B cell (primary cell): Measurements from ENCODE around the gene HSH2D. TPM values are rescaled to one million over a fixed set of nuclear protein-coding genes. Genes with fewer than 3 reads are reported as not detected.

Experiments
- ATAC-seq: fragments of 200-7000 bp; cut with Tn5 transposase; one replicate; pipeline ENCODE4 v1.10.0; 2021; ENCODE audit warnings: low read depth, mild to moderate bottlenecking, moderate number of reproducible peaks, moderate library complexity
- CTCF ChIA-PET: fragments of 350-600 bp; sonication (Branson Sonifier 250); formaldehyde crosslinking; loops from one replicate; lab custom pipeline; 2021; ENCODE audit warnings: antibody characterized with exemption, inconsistent platforms; lab: Charles Lee
- POLR2A ChIA-PET: fragments of 350-600 bp; sonication (Branson Sonifier 250); formaldehyde crosslinking; loops from one replicate; lab custom pipeline; 2021; ENCODE audit warnings: antibody characterized with exemption; lab: Charles Lee
- DNase-seq: peaks from one replicate; pipeline ENCODE4 v3.0.0; 2013
- H2AFZ ChIP-seq: 2 replicates; pipeline ENCODE4 v1.6.1; 2012; ENCODE audit warnings: mild to moderate bottlenecking, low read depth, low read length; ENCODE audit not compliant: insufficient read depth, poor library complexity, severe bottlenecking
- H3K27ac ChIP-seq, 2 donors: 1 replicate in 1 of 2; 2 replicates in 1 of 2; pipeline ENCODE4 v1.5.1; 2012 to 2013; ENCODE audit warnings: low read length in 2 of 2, mild to moderate bottlenecking in 2 of 2, moderate library complexity in 1 of 2
- H3K27me3 ChIP-seq, 4 experiments: fragments of 200-600 bp in 1 of 4; sonication (generic) in 1 of 4; replicated peaks in 1 of 4; 1 replicate in 2 of 4; 2 replicates in 2 of 4; pipeline versions ENCODE4 v1.6.1 to v1.7.0; 2013 to 2016; ENCODE audit warnings: low read length in 3 of 4, mild to moderate bottlenecking in 2 of 4, mixed read lengths in 1 of 4, moderate library complexity in 1 of 4; ENCODE audit not compliant: insufficient read depth in 4 of 4, control insufficient read depth in 3 of 4; ENCODE audit errors: control extremely low read depth in 1 of 4
- H3K36me3 ChIP-seq, 2 experiments: replicated peaks in 1 of 2; 1 replicate in 1 of 2; 2 replicates in 1 of 2; pipeline versions ENCODE4 v1.6.1 to v1.7.1; 2013; ENCODE audit warnings: low read length in 1 of 2; ENCODE audit not compliant: insufficient read depth in 2 of 2, control insufficient read depth in 1 of 2; ENCODE audit errors: control extremely low read depth in 1 of 2, extremely low read depth in 1 of 2
- H3K4me1 ChIP-seq, 2 donors: fragments of 200-600 bp in 1 of 2; sonication (generic) in 1 of 2; 1 replicate in 1 of 2; 2 replicates in 1 of 2; pipeline versions ENCODE4 v1.5.1 to v1.6.1; 2013 to 2017; ENCODE audit warnings: low read length in 2 of 2; ENCODE audit not compliant: control insufficient read depth in 2 of 2, insufficient read depth in 2 of 2
- H3K4me2 ChIP-seq: replicated peaks from 2 replicates; pipeline ENCODE3; 2012; ENCODE audit warnings: mild to moderate bottlenecking, low read depth, low read length; ENCODE audit not compliant: poor library complexity, severe bottlenecking
- H3K4me3 ChIP-seq, 5 experiments: fragments of 200-600 bp in 1 of 5; sonication (generic) in 1 of 5; 1 replicate in 3 of 5; 2 replicates in 2 of 5; pipeline versions ENCODE4 v1.5.1 to v1.7.0; 2011 to 2016; ENCODE audit warnings: low read length in 4 of 5, mild to moderate bottlenecking in 4 of 5, low read depth in 2 of 5, control low read depth in 1 of 5, moderate library complexity in 1 of 5; ENCODE audit not compliant: insufficient read depth in 1 of 5; ENCODE audit errors: control extremely low read depth in 1 of 5, extremely low read depth in 1 of 5
- H3K79me2 ChIP-seq: fragments of 200-600 bp; sonication (generic); one replicate; pipeline ENCODE4 v1.6.0; 2016; ENCODE audit warnings: low read length; ENCODE audit not compliant: control insufficient read depth, insufficient read depth
- H3K9ac ChIP-seq: fragments of 200-600 bp; sonication (generic); 2 replicates; pipeline ENCODE4 v1.6.1; 2017; ENCODE audit warnings: mild to moderate bottlenecking, low read length, moderate library complexity
- H3K9me3 ChIP-seq, 3 donors: one replicate each; pipeline versions ENCODE4 v1.6.1 to v1.7.1; 2013; ENCODE audit warnings: low read length in 2 of 3; ENCODE audit not compliant: control insufficient read depth in 2 of 3, insufficient read depth in 1 of 3; ENCODE audit errors: control extremely low read depth in 1 of 3
- H4K20me1 ChIP-seq: 2 replicates; pipeline ENCODE4 v1.6.0; 2012; ENCODE audit warnings: mild to moderate bottlenecking, low read length; ENCODE audit not compliant: insufficient read depth, control insufficient read depth, poor library complexity, severe bottlenecking
- H3K27ac Mint-ChIP-seq: one replicate; pipeline ENCODE4 v1.8.0; 2021; ENCODE audit warnings: mixed read lengths
- H3K27me3 Mint-ChIP-seq: one replicate; pipeline ENCODE4 v1.8.0; 2021; ENCODE audit warnings: mixed read lengths
- H3K4me1 Mint-ChIP-seq: one replicate; pipeline ENCODE4 v1.8.0; 2021; ENCODE audit warnings: mixed read lengths
- H3K4me3 Mint-ChIP-seq: one replicate; pipeline ENCODE4 v1.8.0; 2021; ENCODE audit warnings: mixed read lengths
- H3K9me3 Mint-ChIP-seq: one replicate; pipeline ENCODE4 v1.8.0; 2022; ENCODE audit warnings: mixed read lengths; ENCODE audit not compliant: insufficient read depth
- CTCF ChIP-seq: fragments of 200-600 bp; IDR thresholded peaks from one replicate; pipeline ENCODE4 v1.8.0; 2022; ENCODE audit warnings: antibody characterized with exemption, mild to moderate bottlenecking
- EZH2 ChIP-seq: IDR thresholded peaks from 2 replicates; pipeline ENCODE4 v1.6.1; 2012; ENCODE audit warnings: borderline replicate concordance, low read depth, mild to moderate bottlenecking, moderate library complexity, low read length; ENCODE audit not compliant: insufficient read depth, poor library complexity, severe bottlenecking
- WGBS: methylation state at CpG from one replicate; pipeline ENCODE4 v1.1.5; 2013; ENCODE audit warnings: missing lambda C conversion rate; ENCODE audit not compliant: insufficient coverage; 5-methylcytosine and 5-hydroxymethylcytosine counted together
- intact Hi-C: fragments of 100-400 bp; cut with micrococcal nuclease; formaldehyde crosslinking; loops from one replicate; pipeline ENCODE4 v1.10.0; 2022
- polyA plus RNA-seq: library from polyadenylated mRNA; depleted of rRNA; stranded (reverse); fragments of >200 nt; gene quantifications from 2 replicates; pipeline ENCODE4 v1.2.3, GENCODE V29; 2012
- total RNA-seq, 2 donors: library from RNA; stranded (reverse); fragments of 120-200 nt in 1 of 2; gene quantifications; 1 replicate in 1 of 2; 2 replicates in 1 of 2; pipeline versions ENCODE4 v1.2.3 to v1.2.4, GENCODE V29; 2013 to 2022

Gene HSH2D
- total and polyA plus RNA-seq, 2 donors (not counting 1 experiment from before 2014, with no cell fraction given), result 259 to 299 TPM

GRCh38 chr19:16206637-16207036 is 63.2 kb downstream of the HSH2D start:
- ChIA-PET POLR2A (no interaction called here), CTCF (no interaction called here)
- Mint-ChIP-seq H3K4me3 (no peak overlapping the region), H3K4me1 (peaks cover 18% of the 10 kb centered on the region), H3K27me3 (no peaks in the 10 kb centered on the region), H3K27ac (no peak overlapping the region), H3K9me3 (no peaks in the 10 kb centered on the region)
- H3K27ac ChIP-seq, result no peak overlapping the region
- intact Hi-C loops, result no loop called here
- TF ChIP-seq CTCF, result no peak
- TF ChIP-seq EZH2, result no peak
- H3K9me3 ChIP-seq, result no peaks in the 10 kb centered on the region
- no peak overlapping the region for H3K4me3 ChIP-seq
- WGBS, result 98% methylated on average over 7 of the region's 7 CpGs
- no peak overlapping the region for H3K9ac ChIP-seq
- H3K79me2 ChIP-seq, result peaks cover 59% of the 10 kb centered on the region
- DNase-seq, result no peak
- no peaks in the 10 kb centered on the region for H3K27me3 ChIP-seq
- peaks cover 30% of the 10 kb centered on the region for H4K20me1 ChIP-seq
- ATAC-seq, result no peak
- peaks cover 0 to 82% of the 10 kb centered on the region in 2 experiments for H3K36me3 ChIP-seq
- peaks cover 0 to 18% of the 10 kb centered on the region in 2 donors for H3K4me1 ChIP-seq
- H3K4me2 ChIP-seq, result no peak overlapping the region
- no peak overlapping the region for H2AFZ ChIP-seq

- H3K4me1 Mint-ChIP-seq, result peaks cover 17% of the 10 kb centered on the region
- H3K27ac ChIP-seq, result no peak overlapping the region
- H3K4me3 ChIP-seq, result no peak overlapping the region
- peaks cover 0 to 79% of the 10 kb centered on the region in 2 experiments for H3K36me3 ChIP-seq
- H2AFZ ChIP-seq, result no peak overlapping the region
- no peaks in the 10 kb centered on the region for H3K27me3 ChIP-seq
- 97% methylated on average over 9 of the region's 10 CpGs for WGBS
- H3K27me3 Mint-ChIP-seq, result no peaks in the 10 kb centered on the region
- H3K9me3 Mint-ChIP-seq, result no peaks in the 10 kb centered on the region
- no peak overlapping the region for H3K27ac Mint-ChIP-seq
- ATAC-seq (no peak), DNase-seq (no peak)
- H3K9ac ChIP-seq, result no peak overlapping the region
- ChIA-PET POLR2A (no interaction called here), CTCF (no interaction called here)
- H4K20me1 ChIP-seq, result peaks cover 26% of the 10 kb centered on the region
- no peaks in the 10 kb centered on the region for H3K9me3 ChIP-seq
- no peak overlapping the region for H3K4me2 ChIP-seq
- H3K4me1 ChIP-seq, result peaks cover 0 to 18% of the 10 kb centered on the region in 2 donors
- no peak overlapping the region for H3K4me3 Mint-ChIP-seq
- TF ChIP-seq EZH2 (no peak), CTCF (no peak)
- intact Hi-C loops, result no loop called here
- peaks cover 58% of the 10 kb centered on the region for H3K79me2 ChIP-seq
Observed at GRCh38 chr19:16207063-16207462, 63.6 kb downstream of the HSH2D start.
